IMR-90 (cell line): ENCODE data around the gene BTLA. TPM values are rescaled to one million over a fixed set of nuclear protein-coding genes. Genes with fewer than 3 reads are reported as not detected.

Experiments
- ATAC-seq: fragments of 200-7000 bp; cut with Tn5 transposase; 2 replicates; pipeline ENCODE4 v1.9.1; 2020; ENCODE audit warnings: low read depth, mild to moderate bottlenecking, moderate library complexity
- BruUV-seq: library from RNA; stranded (reverse); fragments of 400-500 nt; replicated peaks from 2 replicates; lab custom pipeline; 2021; lab: Mats Ljungman, UMichigan
- CTCF ChIA-PET: fragments of 300-600 bp; formaldehyde crosslinking; extraction: SDS; loops from one replicate; lab custom pipeline; 2021; ENCODE audit warnings: antibody characterized with exemption; lab: Yijun Ruan, JAX
- POLR2A ChIA-PET: fragments of 300-600 bp; sonication (Branson Sonifier 250); formaldehyde crosslinking; loops from one replicate; lab custom pipeline; 2022; ENCODE audit warnings: antibody characterized with exemption; ENCODE audit not compliant: unreplicated experiment; lab: Charles Lee
- DNase-seq: peaks from one replicate; pipeline ENCODE4 v3.0.0; 2013
- H2AFZ ChIP-seq: replicated peaks from 2 replicates; pipeline ENCODE3; 2013; ENCODE audit warnings: low read length, mild to moderate bottlenecking; ENCODE audit not compliant: poor library complexity
- H2AK5ac ChIP-seq: 2 replicates; pipeline ENCODE4 v1.6.1; 2013; ENCODE audit warnings: low read depth, low read length, inconsistent platforms
- H2AK9ac ChIP-seq: replicated peaks from 2 replicates; pipeline ENCODE3; 2013; ENCODE audit warnings: mild to moderate bottlenecking, low read depth, low read length, moderate library complexity; ENCODE audit not compliant: poor library complexity
- H2BK120ac ChIP-seq: 2 replicates; pipeline ENCODE4 v1.6.1; 2013; ENCODE audit warnings: low read depth, low read length, inconsistent platforms
- H2BK15ac ChIP-seq: 3 replicates; pipeline ENCODE4 v1.6.1; 2013; ENCODE audit warnings: low read depth, low read length, inconsistent platforms
- H2BK20ac ChIP-seq: 2 replicates; pipeline ENCODE4 v1.6.1; 2013; ENCODE audit warnings: low read depth, mild to moderate bottlenecking, inconsistent platforms, low read length, moderate library complexity
- H2BK5ac ChIP-seq: 2 replicates; pipeline ENCODE4 v1.6.1; 2013; ENCODE audit warnings: mild to moderate bottlenecking, low read depth, low read length, inconsistent platforms; ENCODE audit not compliant: poor library complexity, severe bottlenecking
- H3K14ac ChIP-seq: replicated peaks from 2 replicates; pipeline ENCODE4 v1.6.1; 2013; ENCODE audit warnings: low read depth, low read length, inconsistent platforms
- H3K18ac ChIP-seq: 2 replicates; pipeline ENCODE4 v1.6.1; 2013; ENCODE audit warnings: low read depth, low read length, control low read depth
- H3K23ac ChIP-seq: 2 replicates; pipeline ENCODE4 v1.6.1; 2013; ENCODE audit warnings: low read depth, low read length, inconsistent platforms
- H3K27ac ChIP-seq: 2 replicates; pipeline ENCODE4 v1.5.1; 2013; ENCODE audit warnings: mild to moderate bottlenecking, control low read depth, low read length; ENCODE audit not compliant: insufficient read depth
- H3K27me3 ChIP-seq: 2 replicates; pipeline ENCODE4 v1.6.1; 2013; ENCODE audit warnings: low read length; ENCODE audit not compliant: control insufficient read depth, insufficient read depth
- H3K36me3 ChIP-seq: 2 replicates; pipeline ENCODE4 v1.6.1; 2013; ENCODE audit warnings: low read length, mixed read lengths; ENCODE audit not compliant: control insufficient read depth, insufficient read depth
- H3K4ac ChIP-seq: 2 replicates; pipeline ENCODE4 v1.6.1; 2013; ENCODE audit warnings: low read depth, low read length, inconsistent platforms
- H3K4me1 ChIP-seq: 2 replicates; pipeline ENCODE4 v1.6.1; 2013; ENCODE audit warnings: low read length, mixed read lengths; ENCODE audit not compliant: control insufficient read depth, insufficient read depth
- H3K4me2 ChIP-seq: 2 replicates; pipeline ENCODE4 v1.6.1; 2013; ENCODE audit warnings: low read depth, mild to moderate bottlenecking, control low read depth, low read length, moderate library complexity
- H3K4me3 ChIP-seq: 2 replicates; pipeline ENCODE4 v1.5.1; 2013; ENCODE audit warnings: low read depth, mild to moderate bottlenecking, control low read depth, low read length, moderate library complexity; ENCODE audit not compliant: insufficient read depth
- H3K56ac ChIP-seq: 2 replicates; pipeline ENCODE4 v1.6.1; 2013; ENCODE audit warnings: low read length, inconsistent platforms; ENCODE audit not compliant: insufficient read depth; ENCODE audit errors: extremely low read depth
- H3K79me1 ChIP-seq, 2 experiments: 2 replicates each; pipeline ENCODE4 v1.6.1; 2013; ENCODE audit warnings: low read length in 2 of 2, inconsistent platforms in 1 of 2, low read depth in 1 of 2
- H3K9ac ChIP-seq: 2 replicates; pipeline ENCODE4 v1.6.1; 2013; ENCODE audit warnings: low read depth, low read length, control low read depth
- H3K9me1 ChIP-seq: 2 replicates; pipeline ENCODE4 v1.6.1; 2013; ENCODE audit warnings: low read length, inconsistent platforms; ENCODE audit not compliant: insufficient read depth
- H3K9me3 ChIP-seq: 2 replicates; pipeline ENCODE4 v1.6.1; 2013; ENCODE audit warnings: low read length; ENCODE audit not compliant: control insufficient read depth, insufficient read depth
- H4K20me1 ChIP-seq: 2 replicates; pipeline ENCODE4 v1.6.1; 2013; ENCODE audit warnings: low read length, inconsistent platforms; ENCODE audit not compliant: insufficient read depth
- H4K5ac ChIP-seq: 2 replicates; pipeline ENCODE4 v1.6.1; 2013; ENCODE audit warnings: mild to moderate bottlenecking, low read depth, low read length, control low read depth
- H4K8ac ChIP-seq, 2 experiments: 2 replicates each; pipeline ENCODE4 v1.6.1; 2013; ENCODE audit warnings: low read depth in 2 of 2, low read length in 2 of 2, control low read depth in 1 of 2, inconsistent platforms in 1 of 2
- H4K91ac ChIP-seq: 2 replicates; pipeline ENCODE4 v1.6.1; 2013; ENCODE audit warnings: low read depth, low read length, inconsistent platforms; ENCODE audit not compliant: insufficient read depth
- BHLHE40 ChIP-seq: fragments of 150-350 bp; IDR thresholded peaks from 2 replicates; pipeline ENCODE4 v1.6.1; 2016; ENCODE audit warnings: mild to moderate bottlenecking, low read depth, low read length
- CHD1 ChIP-seq: IDR thresholded peaks from 2 replicates; pipeline ENCODE4 v1.6.1; 2012; ENCODE audit warnings: low read depth, low read length, improper control_type of control experiment
- CTCF ChIP-seq: conservative IDR thresholded peaks from 2 replicates; pipeline ENCODE4 v1.5.1; 2012; ENCODE audit warnings: mild to moderate bottlenecking, low read depth, low read length, improper control_type of control experiment
- MAFK ChIP-seq: IDR thresholded peaks from 2 replicates; pipeline ENCODE4 v1.6.1; 2012; ENCODE audit warnings: low read depth, low read length, improper control_type of control experiment
- NFE2L2 ChIP-seq: fragments of 150-350 bp; IDR thresholded peaks from 2 replicates; pipeline ENCODE4 v1.6.1; 2016; ENCODE audit warnings: low read depth, mild to moderate bottlenecking, low read length
- SMC3 ChIP-seq: fragments of 150-350 bp; IDR thresholded peaks from 2 replicates; pipeline ENCODE4 v1.6.1; 2016; ENCODE audit warnings: low read depth, mild to moderate bottlenecking, antibody characterized with exemption, low read length, moderate library complexity
- USF2 ChIP-seq: fragments of 150-350 bp; IDR thresholded peaks from 2 replicates; pipeline ENCODE4 v1.6.1; 2017; ENCODE audit warnings: mild to moderate bottlenecking, antibody characterized with exemption, low read length, low read depth
- WGBS, 2 experiments: methylation state at CpG; one replicate each; pipeline versions ENCODE4 v1.1.5 to v1.1.7; 2013; ENCODE audit warnings: missing lambda C conversion rate in 2 of 2; ENCODE audit not compliant: insufficient read length in 1 of 2; ENCODE audit errors: extremely low coverage in 2 of 2; 5-methylcytosine and 5-hydroxymethylcytosine counted together
- dilution Hi-C: fragments of 300-500 bp; cut with HindIII; formaldehyde crosslinking; loops from one replicate; pipeline ENCODE4 v1.14.3; 2018; ENCODE audit warnings: low sequenced_read_pairs; ENCODE audit not compliant: unreplicated experiment
- in situ Hi-C: fragments of 300-500 bp; cut with MboI; formaldehyde crosslinking; loops from 3 replicates; pipeline ENCODE4 v1.14.3; 2019; ENCODE audit warnings: low sequenced_read_pairs, inconsistent platforms, mixed read lengths
- intact Hi-C: fragments of 100-400 bp; cut with micrococcal nuclease; formaldehyde crosslinking; loops from 2 replicates; pipeline ENCODE4 v1.10.0; 2022
- polyA plus RNA-seq, 3 experiments: library from polyadenylated mRNA; depleted of rRNA; stranded (reverse); fragments of >200 nt; gene quantifications; 2 replicates each; pipeline ENCODE4 v1.2.3, GENCODE V29; 2012; ENCODE audit warnings: low replicate concordance in 1 of 3
- total RNA-seq: library from RNA; depleted of rRNA; stranded (reverse); fragments of >200 nt; gene quantifications from 2 replicates; pipeline ENCODE4 v1.2.3, GENCODE V29; 2012

The BTLA gene
- total and polyA plus RNA-seq, 2 of the 4 experiments (the other 2 are of a cell fraction) = not detected

GRCh38 chr3:112416391-112417212 is 82.7 kb downstream of the BTLA start:
- H3K27ac ChIP-seq = no peak overlapping the region
- in situ Hi-C loops = no loop called here
- ATAC-seq = no peak
- no peak overlapping the region for H4K8ac ChIP-seq
- no peak for TF ChIP-seq CHD1
- peak; percentile 64 for TF ChIP-seq MAFK
- TF ChIP-seq NFE2L2 = no peak
- no peak for TF ChIP-seq SMC3
- no peak for TF ChIP-seq USF2
- TF ChIP-seq CTCF = no peak
- TF ChIP-seq BHLHE40 = no peak
- H2AK9ac ChIP-seq = no peak overlapping the region
- BruUV-seq = no TSS peak
- no peaks in the 10 kb centered on the region for H4K20me1 ChIP-seq
- no peak overlapping the region for H3K18ac ChIP-seq
- no peak overlapping the region for H2BK15ac ChIP-seq
- 0 out of 2 replicates have a peak, but pooled peaks cover 3% of the 10 kb centered on the region for H3K9me1 ChIP-seq
- H3K14ac ChIP-seq = no peak overlapping the region
- no peak overlapping the region for H4K5ac ChIP-seq
- no peak overlapping the region for H3K4ac ChIP-seq
- H3K79me1 ChIP-seq = no peaks in the 10 kb centered on the region
- dilution Hi-C loops = no loop called here
- H3K36me3 ChIP-seq = no peaks in the 10 kb centered on the region
- H3K9me3 ChIP-seq = no peaks in the 10 kb centered on the region
- ChIA-PET CTCF (no interaction called here), POLR2A (no interaction called here)
- peak overlapping the region; percentile 21 for H2AFZ ChIP-seq
- no peaks in the 10 kb centered on the region; the same call in 1 of the 2 replicates for H3K27me3 ChIP-seq
- H3K4me3 ChIP-seq = no peak overlapping the region
- H3K4me1 ChIP-seq = peaks cover under 1% of the 10 kb centered on the region; the same call in 1 of the 2 replicates
- no peak overlapping the region for H2BK120ac ChIP-seq
- H2AK5ac ChIP-seq = no peak overlapping the region
- intact Hi-C loops = no loop called here
- no peak overlapping the region for H2BK20ac ChIP-seq
- H3K9ac ChIP-seq = no peak overlapping the region
- no peak overlapping the region for H3K56ac ChIP-seq
- no peak overlapping the region for H3K4me2 ChIP-seq
- no peak overlapping the region for H4K91ac ChIP-seq
- 50% methylated on average over 1 of the region's 8 CpGs; no CpG with 5 or more reads in 1 of the 2 experiments for WGBS, 2 experiments
- H2BK5ac ChIP-seq = no peak overlapping the region
- no peak for DNase-seq
- H3K23ac ChIP-seq = no peak overlapping the region
